Measurements from ENCODE around the gene TCERG1L.

The TCERG1L gene

DNA sequence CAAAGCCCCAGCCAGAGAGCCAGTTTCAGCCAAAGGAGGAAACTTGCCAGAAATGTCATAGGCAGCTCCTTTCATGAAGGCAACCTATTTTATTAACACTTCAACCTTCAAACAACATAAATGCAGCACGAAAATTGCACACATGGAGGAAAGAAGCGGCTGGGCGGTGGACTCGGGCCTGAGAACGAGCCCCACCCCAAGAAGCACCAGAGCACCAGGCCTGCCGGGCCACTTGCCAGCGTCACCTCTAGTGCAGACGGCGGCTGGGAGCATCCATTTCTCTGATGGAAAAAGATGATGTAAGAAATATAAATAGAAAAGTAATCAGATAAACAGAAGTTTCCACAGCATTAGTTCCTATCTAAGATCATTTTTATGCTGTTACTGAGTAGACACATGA, 100.0 kb downstream of the TCERG1L start:
- H3K9ac ChIP-seq, result no peak overlapping the region
- no peaks in the 10 kb centered on the region for H3K79me2 ChIP-seq (ENCODE audit: insufficient read depth, low read depth)
- no peaks in the 10 kb centered on the region for H3K27me3 ChIP-seq (ENCODE audit: insufficient read depth, low read depth)
- TF ChIP-seq, protein P1, sequence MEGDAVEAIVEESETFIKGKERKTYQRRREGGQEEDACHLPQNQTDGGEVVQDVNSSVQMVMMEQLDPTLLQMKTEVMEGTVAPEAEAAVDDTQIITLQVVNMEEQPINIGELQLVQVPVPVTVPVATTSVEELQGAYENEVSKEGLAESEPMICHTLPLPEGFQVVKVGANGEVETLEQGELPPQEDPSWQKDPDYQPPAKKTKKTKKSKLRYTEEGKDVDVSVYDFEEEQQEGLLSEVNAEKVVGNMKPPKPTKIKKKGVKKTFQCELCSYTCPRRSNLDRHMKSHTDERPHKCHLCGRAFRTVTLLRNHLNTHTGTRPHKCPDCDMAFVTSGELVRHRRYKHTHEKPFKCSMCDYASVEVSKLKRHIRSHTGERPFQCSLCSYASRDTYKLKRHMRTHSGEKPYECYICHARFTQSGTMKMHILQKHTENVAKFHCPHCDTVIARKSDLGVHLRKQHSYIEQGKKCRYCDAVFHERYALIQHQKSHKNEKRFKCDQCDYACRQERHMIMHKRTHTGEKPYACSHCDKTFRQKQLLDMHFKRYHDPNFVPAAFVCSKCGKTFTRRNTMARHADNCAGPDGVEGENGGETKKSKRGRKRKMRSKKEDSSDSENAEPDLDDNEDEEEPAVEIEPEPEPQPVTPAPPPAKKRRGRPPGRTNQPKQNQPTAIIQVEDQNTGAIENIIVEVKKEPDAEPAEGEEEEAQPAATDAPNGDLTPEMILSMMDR (conservative IDR thresholded peaks at IDR 0.05; ENCODE audit: low read depth, low read length), result no peak
- no peaks in the 10 kb centered on the region for H4K20me1 ChIP-seq (ENCODE audit: insufficient read depth)
- H2AFZ ChIP-seq (ENCODE audit: low read depth), result no peak overlapping the region
- H3K27ac ChIP-seq, result no peak overlapping the region
- no peak overlapping the region for H3K4me3 ChIP-seq (IDR thresholded peaks at IDR 0.05; ENCODE audit: insufficient read depth, low read depth, low read length)
- no peaks in the 10 kb centered on the region for H3K36me3 ChIP-seq (ENCODE audit: insufficient read depth)
- no peaks in the 10 kb centered on the region for H3K4me1 ChIP-seq (ENCODE audit: low read depth, poor library complexity, severe bottlenecking)
- H3K4me2 ChIP-seq, result no peak overlapping the region

DNA sequence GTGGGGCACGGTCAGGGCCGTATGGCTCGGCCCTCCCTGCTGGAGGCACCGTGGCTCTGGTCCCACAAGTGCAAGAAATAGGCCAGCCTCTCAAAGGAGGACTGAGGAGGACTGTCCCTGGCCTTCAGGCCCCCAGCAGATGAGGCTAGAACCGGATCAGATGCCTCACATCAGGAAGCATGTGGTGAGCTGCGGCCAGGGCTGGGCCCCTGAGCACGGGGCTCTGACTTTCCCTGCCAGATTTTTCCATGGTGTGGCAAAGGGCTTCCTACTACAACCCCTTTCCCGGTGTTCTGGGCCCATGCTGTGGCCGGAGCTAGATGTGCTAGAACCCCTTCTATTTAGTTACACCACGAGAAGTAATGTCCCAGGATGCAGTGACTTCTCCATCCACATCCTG, 100.4 kb downstream of the TCERG1L start:
- TF ChIP-seq, protein P1 (conservative IDR thresholded peaks at IDR 0.05; ENCODE audit: low read depth, low read length), result no peak
- H3K4me3 ChIP-seq (IDR thresholded peaks at IDR 0.05; ENCODE audit: insufficient read depth, low read depth, low read length), result no peak overlapping the region

DNA sequence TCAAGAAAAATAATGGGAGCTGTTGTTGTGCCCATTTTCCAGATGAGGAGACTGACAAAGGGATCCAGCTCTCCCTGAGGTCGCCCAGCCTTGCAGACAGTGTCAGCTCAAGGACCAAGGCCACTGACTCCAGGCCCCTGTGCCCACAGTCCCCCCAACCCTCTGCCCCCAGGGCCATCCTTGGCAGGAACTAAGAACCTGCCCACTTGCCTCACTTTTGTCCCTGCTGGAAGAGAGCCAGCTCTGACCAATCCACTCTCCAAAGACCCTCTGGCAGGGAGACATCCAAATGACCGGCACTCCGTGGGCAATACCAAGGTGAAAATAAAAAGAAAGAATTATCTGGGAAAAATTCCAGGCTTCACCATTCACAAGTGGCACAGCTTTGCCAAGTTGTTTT, 101.3 kb downstream of the TCERG1L start:
- H3K27me3 ChIP-seq (ENCODE audit: insufficient read depth, low read depth), result no peaks in the 10 kb centered on the region
- H2AFZ ChIP-seq (ENCODE audit: low read depth), result no peak overlapping the region
- TF ChIP-seq, protein P1 (conservative IDR thresholded peaks at IDR 0.05; ENCODE audit: low read depth, low read length), result no peak
- H3K79me2 ChIP-seq (ENCODE audit: insufficient read depth, low read depth), result no peaks in the 10 kb centered on the region
- H3K4me3 ChIP-seq (IDR thresholded peaks at IDR 0.05; ENCODE audit: insufficient read depth, low read depth, low read length), result no peak overlapping the region
- no peaks in the 10 kb centered on the region for H3K36me3 ChIP-seq (ENCODE audit: insufficient read depth)
- H3K27ac ChIP-seq, result no peak overlapping the region
- H4K20me1 ChIP-seq (ENCODE audit: insufficient read depth), result no peaks in the 10 kb centered on the region
- H3K4me2 ChIP-seq, result no peak overlapping the region
- no peaks in the 10 kb centered on the region for H3K4me1 ChIP-seq (ENCODE audit: low read depth, poor library complexity, severe bottlenecking)
- H3K9ac ChIP-seq, result no peak overlapping the region

More for the DNA sequence above, 100.4 kb downstream of the TCERG1L start:
- no peak overlapping the region for H3K4me2 ChIP-seq
- H3K79me2 ChIP-seq (ENCODE audit: insufficient read depth, low read depth), result no peaks in the 10 kb centered on the region
- no peaks in the 10 kb centered on the region for H3K4me1 ChIP-seq (ENCODE audit: low read depth, poor library complexity, severe bottlenecking)
- H2AFZ ChIP-seq (ENCODE audit: low read depth), result no peak overlapping the region
- H3K9ac ChIP-seq, result no peak overlapping the region
- no peaks in the 10 kb centered on the region for H3K36me3 ChIP-seq (ENCODE audit: insufficient read depth)
- no peaks in the 10 kb centered on the region for H4K20me1 ChIP-seq (ENCODE audit: insufficient read depth)
- no peaks in the 10 kb centered on the region for H3K27me3 ChIP-seq (ENCODE audit: insufficient read depth, low read depth)
- no peak overlapping the region for H3K27ac ChIP-seq

DNA sequence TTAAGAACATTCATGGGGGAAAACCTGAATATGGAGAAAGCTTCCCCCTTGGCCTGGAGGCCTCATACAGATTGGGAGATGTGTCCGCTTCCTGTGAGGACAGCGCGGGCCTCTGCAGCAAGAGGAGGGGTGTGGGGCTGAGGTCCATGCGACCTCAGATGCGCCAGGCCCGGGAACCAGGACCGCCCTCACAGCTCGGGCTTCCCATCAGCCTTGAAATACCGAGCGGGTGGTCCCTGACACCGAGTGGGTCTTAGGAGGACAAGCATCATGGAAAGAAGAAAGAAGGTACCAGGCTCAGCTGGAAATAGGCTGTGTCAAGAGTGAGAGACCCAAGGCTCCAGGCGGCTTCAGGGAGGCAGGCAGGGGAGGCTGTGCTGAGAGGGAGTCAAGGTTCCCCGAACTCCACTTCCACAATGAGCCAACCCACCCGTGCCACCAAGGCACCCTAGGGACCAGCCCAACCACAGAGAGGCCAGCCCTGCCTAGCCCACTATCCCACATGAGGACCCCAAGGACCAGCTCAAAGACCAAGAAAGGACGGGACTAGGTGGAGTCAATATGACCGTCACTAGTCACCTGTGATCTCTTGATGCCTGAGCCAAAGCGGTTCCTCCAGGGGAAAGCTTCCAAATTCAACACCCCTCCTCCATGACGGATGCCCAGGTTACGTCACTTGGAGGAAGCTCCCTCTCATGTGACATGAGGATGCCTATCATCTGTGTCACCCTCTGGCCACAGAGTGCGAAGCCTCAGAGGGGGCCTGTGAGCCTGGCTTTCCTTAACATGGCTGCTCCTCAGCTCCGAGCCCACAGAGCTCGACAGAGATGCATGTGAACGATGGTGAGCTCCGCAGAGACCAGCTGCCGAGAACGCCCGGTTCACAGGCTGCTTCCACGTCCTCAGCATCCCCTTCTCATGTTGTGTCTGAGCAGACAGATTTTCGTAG, 103.7 kb downstream of the TCERG1L start:
- Histone ChIP-seq H3K9ac (no peak overlapping the region), H3K4me1 (ENCODE audit: low read depth, poor library complexity, severe bottlenecking) (no peaks in the 10 kb centered on the region), H3K27ac (no peak overlapping the region), H2AFZ (ENCODE audit: low read depth) (no peak overlapping the region), H3K4me2 (no peak overlapping the region), H4K20me1 (ENCODE audit: insufficient read depth) (no peaks in the 10 kb centered on the region), H3K79me2 (ENCODE audit: insufficient read depth, low read depth) (no peaks in the 10 kb centered on the region), H3K4me3 (IDR thresholded peaks at IDR 0.05; ENCODE audit: insufficient read depth, low read depth, low read length) (no peak overlapping the region), H3K36me3 (ENCODE audit: insufficient read depth) (no peaks in the 10 kb centered on the region), H3K27me3 (ENCODE audit: insufficient read depth, low read depth) (no peaks in the 10 kb centered on the region)
- TF ChIP-seq, protein P1 (conservative IDR thresholded peaks at IDR 0.05; ENCODE audit: low read depth, low read length), result no peak

Measured in KMS-11 (cell line).